Ramos (cell line): Measurements from ENCODE around the gene EYA3.

ENCODE experiments used
- in situ Hi-C: fragments of 300-500 bp; cut with MboI; formaldehyde crosslinking; loops from one replicate; pipeline ENCODE4 v1.14.3; 2022; ENCODE audit warnings: low sequenced_read_pairs; ENCODE audit not compliant: unreplicated experiment

The EYA3 gene

GRCh38 chr1:27974417-27974781 is 114.0 kb downstream of the EYA3 start:
- in situ Hi-C loops, result no loop called here

- in situ Hi-C loops, result no loop called here
Observed at GRCh38 chr1:27973771-27974416, 114.5 kb downstream of the EYA3 start.

GRCh38 chr1:27972141-27972540 is 116.3 kb downstream of the EYA3 start:
- in situ Hi-C loops, result no loop called here

- in situ Hi-C loops, result no loop called here
Observed at GRCh38 chr1:27971674-27972073, 116.7 kb downstream of the EYA3 start.

- in situ Hi-C loops, result no loop called here
Observed at GRCh38 chr1:27970401-27970800, 118.0 kb downstream of the EYA3 start.

DNA sequence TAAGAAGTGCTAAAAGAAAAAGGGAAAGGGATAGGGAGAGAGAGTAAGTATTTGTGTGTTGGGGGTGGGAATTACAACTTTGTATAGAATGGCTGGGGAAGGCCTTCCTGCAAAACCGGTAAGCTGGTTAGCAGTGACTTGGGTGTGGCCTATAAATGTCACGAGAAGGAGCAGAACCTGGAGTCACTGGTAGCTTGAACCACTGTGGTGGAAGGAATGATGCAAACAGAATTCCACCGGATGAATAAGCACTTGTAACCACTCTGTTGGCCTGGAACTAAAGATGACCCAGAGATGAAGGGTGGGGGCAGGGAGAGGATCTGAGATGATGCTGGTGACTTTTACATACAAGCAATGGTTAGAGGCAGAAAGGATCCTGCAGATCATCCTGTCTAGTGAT is 119.7 kb downstream of the EYA3 start:
- in situ Hi-C loops, result loop anchor here (5.0 kb wide), 1 partner anchor 106 kb away; no protein-coding TSS in a partner anchor

GRCh38 chr1:27967884-27968466 is 120.4 kb downstream of the EYA3 start:
- in situ Hi-C loops, result loop anchor here (5.0 kb wide), 1 partner anchor 106 kb away; no protein-coding TSS in a partner anchor

DNA sequence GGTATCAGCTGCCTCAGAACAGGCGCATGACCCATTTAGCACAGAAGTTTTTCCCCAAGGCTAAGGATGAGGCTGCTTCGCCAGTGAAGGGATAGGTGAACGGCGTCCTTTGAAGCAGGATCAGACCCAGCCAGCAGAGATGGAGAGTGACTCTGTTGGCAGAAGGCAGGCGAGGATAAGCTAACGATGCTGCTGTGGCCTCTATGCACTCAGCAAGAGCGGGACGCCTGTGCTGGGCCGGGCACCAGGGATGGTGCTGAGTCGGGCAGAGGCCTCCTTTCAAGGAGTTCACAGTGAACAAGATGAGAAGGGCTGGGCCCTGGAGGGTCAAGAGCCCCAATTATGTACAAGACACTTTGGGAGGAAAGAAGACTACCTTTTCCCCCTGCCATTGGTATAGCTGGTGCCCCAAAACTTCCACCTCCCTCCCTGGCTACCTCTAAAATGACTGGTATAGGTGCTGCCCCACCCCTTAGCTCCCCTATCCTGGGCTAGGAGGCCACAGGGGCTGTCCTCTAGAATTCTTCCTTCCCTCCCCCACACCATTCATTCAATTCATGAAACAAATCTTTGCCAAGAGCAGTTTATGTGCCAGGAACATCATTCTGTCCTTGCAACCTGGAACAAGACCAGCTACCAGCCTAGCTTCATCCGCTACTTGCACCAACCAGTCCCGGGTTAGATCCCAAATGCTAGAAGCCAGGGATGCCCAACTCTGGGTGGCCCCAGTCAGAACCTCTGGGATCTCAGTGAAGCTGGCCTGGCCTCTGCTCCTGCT is 121.1 kb downstream of the EYA3 start:
- in situ Hi-C loops, result loop anchor here (5.0 kb wide), 1 partner anchor 105 kb away; no protein-coding TSS in a partner anchor

DNA sequence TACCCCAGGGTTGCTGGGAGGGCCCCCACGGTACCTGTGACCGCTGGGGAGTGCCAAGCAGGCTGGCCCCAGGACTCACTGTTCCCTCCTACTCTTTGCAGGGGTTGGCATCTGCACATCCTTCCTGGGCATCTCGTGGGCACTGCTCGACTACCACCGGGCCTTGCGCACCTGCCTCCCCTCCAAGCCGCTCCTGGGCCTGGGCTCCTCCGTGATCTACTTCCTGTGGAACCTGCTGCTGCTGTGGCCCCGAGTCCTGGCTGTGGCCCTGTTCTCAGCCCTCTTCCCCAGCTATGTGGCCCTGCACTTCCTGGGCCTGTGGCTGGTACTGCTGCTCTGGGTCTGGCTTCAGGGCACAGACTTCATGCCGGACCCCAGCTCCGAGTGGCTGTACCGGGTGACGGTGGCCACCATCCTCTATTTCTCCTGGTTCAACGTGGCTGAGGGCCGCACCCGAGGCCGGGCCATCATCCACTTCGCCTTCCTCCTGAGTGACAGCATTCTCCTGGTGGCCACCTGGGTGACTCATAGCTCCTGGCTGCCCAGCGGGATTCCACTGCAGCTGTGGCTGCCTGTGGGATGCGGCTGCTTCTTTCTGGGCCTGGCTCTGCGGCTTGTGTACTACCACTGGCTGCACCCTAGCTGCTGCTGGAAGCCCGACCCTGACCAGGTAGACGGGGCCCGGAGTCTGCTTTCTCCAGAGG is 121.9 kb downstream of the EYA3 start:
- in situ Hi-C loops, result loop anchor here (5.0 kb wide), 1 partner anchor 104 kb away; no protein-coding TSS in a partner anchor

GRCh38 chr1:27963393-27963792 is 125.0 kb downstream of the EYA3 start:
- in situ Hi-C loops, result no loop called here

DNA sequence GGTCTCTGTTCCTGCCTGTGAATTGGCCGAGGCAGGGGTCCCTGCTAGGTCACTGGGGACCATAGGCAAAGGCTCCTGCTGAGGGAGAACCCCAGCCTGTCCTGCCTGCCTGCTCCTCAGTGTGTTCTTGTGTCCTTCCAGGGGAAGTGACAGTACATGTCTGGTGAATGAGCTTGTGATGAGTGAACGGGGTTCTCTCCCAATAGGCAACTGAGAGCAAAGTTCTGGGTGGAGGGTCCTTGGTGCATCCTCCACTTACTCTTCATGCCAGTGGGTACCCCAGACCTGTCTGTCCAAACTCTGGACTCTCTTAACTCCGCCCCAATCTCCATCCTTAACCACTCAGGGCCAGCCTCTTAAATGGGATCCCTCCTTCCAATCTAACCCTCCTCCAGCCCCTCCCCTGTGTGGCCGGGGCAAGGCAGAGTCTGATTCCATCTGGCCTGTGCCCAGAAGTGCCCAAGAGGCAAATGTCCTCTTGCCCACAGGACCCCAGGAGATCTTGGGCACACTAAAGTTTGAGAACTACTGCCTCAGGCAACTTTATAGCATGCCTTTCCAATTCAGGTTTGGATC is 126.7 kb downstream of the EYA3 start:
- in situ Hi-C loops, result no loop called here

DNA sequence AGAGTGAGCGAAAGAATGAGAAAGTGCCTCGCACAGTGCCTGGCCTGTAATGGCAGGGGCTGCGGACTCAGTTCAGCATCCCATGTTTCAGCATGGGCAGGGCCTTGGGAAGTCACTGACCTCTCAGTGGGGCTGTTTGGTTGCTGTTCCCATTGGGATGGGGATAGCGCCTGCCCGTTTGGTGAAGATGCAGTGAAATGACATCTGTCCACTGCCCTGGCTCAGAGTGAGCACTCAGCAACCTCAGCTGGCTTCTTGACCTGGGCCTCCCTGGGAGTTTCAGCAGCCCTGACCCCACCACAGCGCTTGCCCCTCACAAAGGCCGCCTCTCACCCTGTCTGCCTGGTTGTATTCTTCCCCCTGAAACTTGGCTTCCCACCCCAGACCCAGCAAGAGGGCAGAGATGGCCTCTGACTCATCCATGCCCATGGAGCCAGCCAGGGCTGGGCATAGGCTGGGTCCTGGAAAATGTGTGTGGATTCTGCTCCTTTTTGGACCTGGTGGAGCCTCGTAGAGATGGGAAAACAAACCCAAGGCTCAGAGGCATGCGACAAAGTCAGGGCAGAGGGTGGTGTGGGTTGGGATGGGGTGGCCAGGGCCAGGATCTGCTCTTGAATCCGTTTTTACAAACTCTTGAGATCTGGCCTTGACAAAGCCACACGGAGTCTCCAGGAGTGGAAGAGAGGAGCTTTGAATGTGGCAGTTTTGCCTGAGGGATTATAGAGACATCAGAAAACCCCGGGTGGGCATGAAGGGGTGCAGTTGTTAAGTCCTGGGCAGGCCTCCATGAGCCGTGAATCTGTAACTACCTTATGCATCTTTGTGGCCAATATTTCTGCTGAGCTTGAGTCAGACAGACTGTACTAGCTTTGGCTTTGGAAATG is 127.4 kb downstream of the EYA3 start:
- in situ Hi-C loops, result no loop called here

- in situ Hi-C loops, result loop anchor here (10.0 kb wide), 1 partner anchor 285 kb away; the partner anchor contains the start of gene IFI6
Observed at GRCh38 chr1:27959792-27960603, 128.4 kb downstream of the EYA3 start, which contains the start of gene XKR8. Gene XKR8, plus strand, starts transcription at chr1:27959973. Its CDS starts 97 bp downstream, at chr1:27960070.

- in situ Hi-C loops, result loop anchor here (10.0 kb wide), 1 partner anchor 284 kb away; the partner anchor contains the start of gene IFI6
Observed at GRCh38 chr1:27958513-27958912, 129.9 kb downstream of the EYA3 start.

DNA sequence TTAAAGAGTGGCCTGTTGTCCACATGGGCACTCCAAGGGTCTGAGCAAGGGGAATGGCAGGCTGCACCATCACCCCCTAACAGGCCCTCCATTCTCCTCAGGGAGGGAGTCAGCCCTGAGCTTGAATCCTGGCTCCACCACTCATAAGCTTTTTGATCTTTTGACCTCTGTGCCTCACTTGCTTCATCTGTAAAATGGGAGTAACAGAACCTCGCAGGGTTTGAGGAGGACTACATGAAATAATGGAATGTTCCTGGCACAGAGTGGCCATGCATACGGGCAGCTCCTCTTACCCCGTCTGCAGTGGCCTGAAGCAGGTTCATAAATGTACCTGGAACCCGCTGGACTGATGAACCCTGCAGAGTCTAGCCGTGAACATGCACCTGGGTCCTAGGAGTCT is 130.8 kb downstream of the EYA3 start:
- in situ Hi-C loops, result loop anchor here (10.0 kb wide), 1 partner anchor 283 kb away; the partner anchor contains the start of gene IFI6

GRCh38 chr1:27956761-27957160 is 131.6 kb downstream of the EYA3 start:
- in situ Hi-C loops, result loop anchor here (10.0 kb wide), 1 partner anchor 282 kb away; the partner anchor contains the start of gene IFI6

DNA sequence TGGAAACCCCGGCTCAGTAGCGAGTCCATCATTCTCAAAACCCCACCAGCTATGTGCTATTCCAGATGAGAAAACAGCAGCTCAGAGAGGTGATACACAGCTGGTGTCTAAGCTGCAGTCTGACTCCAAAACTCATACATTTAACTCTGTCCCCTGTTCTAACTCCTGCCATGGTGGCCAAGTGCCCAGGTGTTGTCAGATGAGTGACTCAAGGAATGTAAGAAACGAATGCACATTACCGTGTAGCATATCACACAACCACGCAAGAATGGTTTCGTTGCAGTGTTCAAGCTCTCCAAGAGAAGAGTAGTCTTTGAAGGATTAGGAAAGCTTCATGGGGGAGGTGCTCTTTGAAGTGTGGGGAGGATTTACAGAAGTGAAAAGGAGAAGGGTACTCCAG is 133.3 kb downstream of the EYA3 start:
- in situ Hi-C loops, result loop anchor here (10.0 kb wide), 1 partner anchor 280 kb away; the partner anchor contains the start of gene IFI6

- in situ Hi-C loops, result loop anchor here (10.0 kb wide), 1 partner anchor 279 kb away; the partner anchor contains the start of gene IFI6
Observed at GRCh38 chr1:27954186-27954585, 134.2 kb downstream of the EYA3 start.
